HG03045 (cell line): ENCODE data around the gene GPD2.
"Not testable (repeated sequence)": the region's sequence is repeated elsewhere in the genome, so short reads cannot be mapped to it uniquely, and the experiment has no call there.

ENCODE experiments used
- ATAC-seq: cut with Tn5 transposase; IDR thresholded peaks from one replicate; pipeline ENCODE4 v1.9.1; 2021; ENCODE audit warnings: mild to moderate bottlenecking, moderate library complexity; ENCODE audit not compliant: unreplicated experiment

GPD2 gene

GRCh38 chr2:156522864-156523440 lies 86.8 kb downstream of the GPD2 start:
- ATAC-seq = no peak

- ATAC-seq = peak; percentile 95
These were observed 90.9 kb downstream of the GPD2 start for GRCh38 chr2:156526950-156527636.

- not testable (repeated sequence) for ATAC-seq
These were observed 92.4 kb downstream of the GPD2 start for GRCh38 chr2:156528583-156528982.

- ATAC-seq = no peak
These were observed 96.8 kb downstream of the GPD2 start for GRCh38 chr2:156532989-156533388.

- no peak for ATAC-seq
These were observed 100.4 kb downstream of the GPD2 start for GRCh38 chr2:156536534-156536933.

DNA sequence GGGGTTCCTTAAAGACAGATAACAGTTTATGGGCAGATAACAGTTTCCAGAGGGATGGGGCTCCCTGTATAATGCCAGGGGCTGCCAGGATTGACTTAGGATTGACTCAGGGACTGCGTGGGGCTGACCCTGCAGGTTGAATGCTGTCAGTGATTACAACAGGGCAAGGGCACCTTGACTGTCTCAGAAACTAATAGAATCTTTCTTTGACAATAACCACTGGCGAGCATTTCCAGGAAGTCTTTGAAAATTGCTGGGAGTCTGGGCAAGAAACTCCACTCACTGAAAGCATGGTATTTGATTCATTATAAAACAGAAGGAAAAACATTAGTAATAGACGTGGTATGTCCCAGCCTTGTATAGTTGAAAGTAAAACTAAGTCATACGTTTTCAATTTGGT lies 101.0 kb downstream of the GPD2 start:
- ATAC-seq = no peak

DNA sequence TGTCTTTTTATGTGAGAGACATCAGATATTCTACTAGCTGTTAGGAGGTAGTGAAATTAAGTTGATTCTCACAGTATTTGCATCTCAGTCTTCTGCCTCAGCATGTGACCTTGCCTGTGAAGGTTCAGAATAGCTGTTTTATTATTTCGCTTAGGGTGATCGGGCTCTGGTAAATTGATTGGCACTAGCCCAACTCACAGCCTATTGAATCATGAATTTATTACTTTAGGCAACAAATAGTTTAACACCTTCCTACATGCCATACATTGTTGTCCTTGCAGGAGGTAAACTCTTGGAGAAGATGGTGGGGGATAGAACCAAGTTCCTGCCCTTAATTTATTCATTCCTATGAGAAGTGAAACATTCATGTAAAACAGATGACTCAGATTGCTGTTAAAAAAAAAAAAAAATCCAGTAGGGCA lies 101.9 kb downstream of the GPD2 start:
- ATAC-seq = peak; percentile 56

DNA sequence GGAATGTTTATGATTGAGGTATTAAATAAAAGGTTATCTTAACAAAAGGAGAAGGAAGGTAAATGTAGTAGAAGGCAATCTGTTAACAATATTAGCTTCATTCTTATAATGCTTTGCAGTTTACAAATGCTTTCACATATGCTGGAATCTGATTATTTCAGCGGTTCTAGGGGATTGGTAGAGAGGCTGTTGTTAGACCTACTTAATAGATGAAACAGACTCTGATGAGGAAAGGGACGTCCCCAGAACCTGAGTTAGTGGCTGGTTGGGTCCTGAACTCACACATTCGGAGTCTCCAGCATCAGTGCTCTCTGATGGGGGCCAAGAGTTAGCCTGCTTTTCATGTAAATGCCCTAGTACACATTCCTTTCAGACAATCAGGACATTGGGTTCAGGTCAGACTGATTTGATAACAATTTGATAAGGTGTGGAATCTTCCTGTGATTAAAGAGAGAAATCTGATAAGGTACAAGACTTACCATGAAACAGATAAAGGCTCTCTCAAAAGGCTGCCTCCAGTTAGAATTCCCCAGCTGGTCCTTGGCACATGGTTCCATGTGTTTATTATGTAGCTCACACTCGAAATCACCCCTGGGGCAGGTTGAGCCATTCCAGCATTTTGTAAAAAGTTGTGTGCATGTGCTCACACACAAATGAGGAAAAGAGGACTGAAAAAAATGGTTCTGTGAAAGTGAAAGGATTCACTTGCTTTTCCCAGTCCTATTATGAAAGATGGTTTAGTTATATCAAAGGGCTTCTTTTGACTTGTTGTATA lies 103.1 kb downstream of the GPD2 start:
- ATAC-seq = no peak

DNA sequence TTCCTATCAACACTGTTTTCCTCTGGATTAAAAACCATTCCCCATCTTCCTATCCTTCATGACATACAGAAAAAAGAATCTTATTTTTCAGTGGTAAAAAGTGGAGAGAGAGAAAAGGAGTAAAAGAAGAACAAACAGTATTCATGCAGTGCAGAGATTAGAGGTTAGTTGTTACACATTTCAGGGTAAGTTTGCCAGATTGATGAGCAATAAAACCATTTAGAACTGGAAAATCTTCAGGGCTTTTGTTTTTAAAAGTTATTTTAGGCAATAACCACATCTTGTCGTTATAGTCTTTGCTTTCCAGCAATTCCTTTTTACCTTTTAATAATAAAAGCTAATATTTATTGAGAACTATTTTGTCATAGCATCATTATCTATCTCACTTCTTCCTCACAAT lies 104.5 kb downstream of the GPD2 start:
- ATAC-seq = no peak

DNA sequence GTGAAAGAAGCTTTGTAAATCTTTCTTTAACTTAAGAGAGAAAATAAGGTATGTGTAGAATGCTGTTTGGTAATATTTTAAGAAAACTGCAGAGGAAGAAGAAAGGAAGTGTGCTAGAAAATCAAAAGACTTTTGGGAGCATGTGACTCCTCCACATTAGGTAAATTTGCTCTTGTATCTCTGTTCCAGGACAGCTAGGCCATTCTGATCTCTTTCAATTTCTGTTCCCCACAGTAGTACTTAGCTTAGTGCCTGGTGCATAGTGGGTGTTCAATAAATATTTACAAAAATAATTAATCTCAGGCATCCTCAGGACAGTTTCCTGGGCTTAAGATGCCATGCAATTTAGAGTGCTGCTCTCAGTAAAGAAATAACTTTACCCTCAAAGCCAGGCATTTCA lies 105.0 kb downstream of the GPD2 start:
- no peak for ATAC-seq

- no peak for ATAC-seq
These were observed 105.5 kb downstream of the GPD2 start for GRCh38 chr2:156541706-156542105.

DNA sequence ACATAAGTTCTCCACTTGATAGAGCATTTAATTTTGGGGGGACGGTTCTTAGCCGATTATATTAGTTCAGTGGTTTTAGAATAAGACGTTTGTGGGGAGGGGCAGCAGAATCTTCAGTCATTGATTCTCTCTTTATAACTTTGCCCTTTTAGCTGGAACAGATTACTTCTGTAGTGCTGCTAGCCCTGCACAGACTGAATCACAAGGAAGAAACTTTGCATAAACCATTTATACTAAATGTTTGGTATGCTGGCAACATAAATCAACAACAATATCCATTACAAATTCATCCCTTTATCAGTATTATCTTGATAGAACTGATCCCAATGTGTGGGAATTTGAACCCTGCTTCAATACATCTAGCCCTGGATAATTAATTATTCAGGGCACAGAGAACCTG lies 112.2 kb downstream of the GPD2 start:
- ATAC-seq = no peak

- ATAC-seq = no peak
These were observed 117.7 kb downstream of the GPD2 start for GRCh38 chr2:156553714-156554442.

GRCh38 chr2:156561326-156561725 lies 125.1 kb downstream of the GPD2 start:
- no peak for ATAC-seq

DNA sequence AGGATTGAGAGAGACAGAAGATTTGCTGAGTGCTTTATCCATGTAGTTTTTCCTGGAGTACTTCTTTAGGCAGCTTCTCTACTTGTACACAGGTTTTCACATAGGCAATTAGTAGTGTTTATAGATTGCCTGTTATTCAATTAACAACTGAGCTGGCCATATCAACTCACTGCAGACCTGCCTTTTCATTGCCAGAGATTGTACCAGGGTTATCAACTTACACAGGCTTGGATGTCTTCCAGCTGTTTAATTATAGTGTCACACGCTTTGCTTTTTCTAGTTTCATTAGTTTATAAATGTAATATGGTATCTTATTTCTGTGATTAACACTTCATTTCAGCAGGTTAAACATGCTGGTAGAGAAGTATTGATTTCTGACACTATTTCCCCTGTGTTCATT lies 125.9 kb downstream of the GPD2 start:
- ATAC-seq = no peak

GRCh38 chr2:156563994-156564753 lies 128.0 kb downstream of the GPD2 start:
- ATAC-seq = no peak

DNA sequence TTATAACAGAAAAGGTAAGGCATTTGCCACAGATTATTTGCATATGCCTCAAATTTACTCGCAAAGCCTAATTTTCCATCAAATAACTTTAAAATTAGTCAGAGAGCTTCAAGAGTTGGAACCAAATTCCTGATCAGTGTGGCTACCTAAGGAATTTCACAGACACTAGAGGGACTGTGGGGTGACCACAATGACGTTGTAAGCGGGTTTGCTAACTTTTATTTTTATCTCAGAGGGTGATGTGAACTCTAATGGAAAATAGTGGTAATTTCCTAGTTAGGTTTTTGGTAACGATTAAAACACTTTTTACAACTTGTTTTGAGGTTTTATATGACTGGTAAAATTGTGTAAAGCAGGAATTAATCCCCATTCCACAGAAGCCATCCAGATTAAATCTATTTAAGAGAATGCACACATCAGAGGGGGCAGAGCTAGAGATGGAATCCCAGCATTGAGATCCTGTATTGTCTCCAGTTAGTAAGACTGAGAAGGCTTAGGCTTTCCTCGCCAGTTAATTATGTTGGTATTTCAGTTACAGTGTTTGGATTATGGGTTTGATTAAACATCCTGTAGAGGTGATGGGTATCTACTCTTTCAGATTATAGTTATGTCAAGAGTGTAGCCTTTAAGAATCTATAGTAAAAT lies 129.0 kb downstream of the GPD2 start:
- ATAC-seq = no peak

GRCh38 chr2:156573710-156574109 lies 137.5 kb downstream of the GPD2 start:
- no peak for ATAC-seq

- no peak for ATAC-seq
These were observed 137.9 kb downstream of the GPD2 start for GRCh38 chr2:156574112-156574511.

- no peak for ATAC-seq
These were observed 139.8 kb downstream of the GPD2 start for GRCh38 chr2:156576005-156576404.
